SK-N-SH treated with all-trans-retinoic acid at 6 μM for 48 hours (cell line): Measurements from ENCODE around the gene NRIP1.

Source experiments
- ARNTL ChIP-seq: fragments of 450-650 bp; formaldehyde crosslinking; IDR thresholded peaks from 2 replicates; pipeline ENCODE4 v1.5.0; 2020; ENCODE audit warnings: low read depth, mild to moderate bottlenecking, moderate library complexity, borderline replicate concordance
- BACH2 ChIP-seq: fragments of 250-450 bp; sonication (Bioruptor Pico); IDR thresholded peaks from 2 replicates; pipeline ENCODE4 v1.9.0; 2021; ENCODE audit warnings: mild to moderate bottlenecking, borderline replicate concordance
- CSDC2 ChIP-seq: fragments of 250-450 bp; sonication (Bioruptor Pico); IDR thresholded peaks from 2 replicates; pipeline ENCODE4 v1.5.0; 2020; ENCODE audit warnings: mild to moderate bottlenecking, moderate library complexity
- GLIS3 ChIP-seq: fragments of 250-450 bp; sonication (Bioruptor Pico); IDR thresholded peaks from 2 replicates; pipeline ENCODE4 v1.5.0; 2020; ENCODE audit warnings: mild to moderate bottlenecking, moderate library complexity
- ISL1 ChIP-seq: fragments of 250-450 bp; sonication (Bioruptor Pico); IDR thresholded peaks from 2 replicates; pipeline ENCODE4 v2.1.2; 2022; ENCODE audit warnings: mild to moderate bottlenecking, moderate library complexity
- OSR1 ChIP-seq: fragments of 250-450 bp; sonication (Bioruptor Pico); IDR thresholded peaks from 2 replicates; pipeline ENCODE4 v1.8.0; 2022; ENCODE audit warnings: moderate library complexity, mild to moderate bottlenecking, inconsistent platforms
- ZFP3 ChIP-seq: fragments of 250-450 bp; sonication (Bioruptor Pico); IDR thresholded peaks from 2 replicates; pipeline ENCODE4 v1.5.0; 2020; ENCODE audit warnings: mild to moderate bottlenecking, moderate library complexity
- ZFP30 ChIP-seq: fragments of 450-650 bp; formaldehyde crosslinking; IDR thresholded peaks from 2 replicates; pipeline ENCODE4 v1.5.0; 2022; ENCODE audit warnings: mild to moderate bottlenecking, moderate library complexity
- ZNF8 ChIP-seq: fragments of 450-650 bp; formaldehyde crosslinking; IDR thresholded peaks from 2 replicates; pipeline ENCODE4 v1.5.0; 2020; ENCODE audit warnings: mild to moderate bottlenecking, moderate library complexity
- TF ChIP-seq, protein P1 (sequence below): fragments of 250-450 bp; sonication (Bioruptor Pico); IDR thresholded peaks from 2 replicates; pipeline ENCODE4 v1.8.0; 2020; ENCODE audit warnings: mild to moderate bottlenecking, moderate library complexity, borderline replicate concordance
- TF ChIP-seq, protein P2 (sequence below): fragments of 250-450 bp; sonication (Bioruptor Pico); IDR thresholded peaks from 2 replicates; pipeline ENCODE4 v1.5.1; 2021; ENCODE audit warnings: mild to moderate bottlenecking, moderate library complexity

DNA sequence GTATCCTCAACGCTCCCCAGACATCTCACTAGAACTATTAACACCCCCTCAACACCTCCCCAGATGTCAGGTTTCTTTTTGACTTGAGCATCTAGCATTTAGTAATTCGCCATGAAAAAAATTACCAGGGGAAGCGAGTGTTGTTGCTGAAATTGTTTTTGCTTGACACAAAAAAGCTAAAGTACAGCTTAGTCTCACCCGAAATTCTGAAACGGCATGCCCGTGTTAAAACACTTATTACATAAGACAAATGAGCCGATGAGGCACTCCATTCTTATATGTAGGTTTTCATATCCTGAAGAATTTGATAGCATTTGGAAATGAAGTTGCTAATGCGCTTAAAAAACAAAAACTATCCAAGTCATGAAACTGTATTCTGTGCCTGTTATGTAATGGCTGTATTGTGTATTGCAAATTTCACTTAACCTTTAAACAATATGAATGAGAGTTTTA, 1.3 kb upstream of the NRIP1 start:
- no peak for TF ChIP-seq ZFP30 (CRISPR knock-in tag)
- TF ChIP-seq ISL1 (CRISPR knock-in tag) = no peak
- TF ChIP-seq ZNF8 = no peak
- no peak for TF ChIP-seq ARNTL (CRISPR knock-in tag)
- TF ChIP-seq, protein P1, sequence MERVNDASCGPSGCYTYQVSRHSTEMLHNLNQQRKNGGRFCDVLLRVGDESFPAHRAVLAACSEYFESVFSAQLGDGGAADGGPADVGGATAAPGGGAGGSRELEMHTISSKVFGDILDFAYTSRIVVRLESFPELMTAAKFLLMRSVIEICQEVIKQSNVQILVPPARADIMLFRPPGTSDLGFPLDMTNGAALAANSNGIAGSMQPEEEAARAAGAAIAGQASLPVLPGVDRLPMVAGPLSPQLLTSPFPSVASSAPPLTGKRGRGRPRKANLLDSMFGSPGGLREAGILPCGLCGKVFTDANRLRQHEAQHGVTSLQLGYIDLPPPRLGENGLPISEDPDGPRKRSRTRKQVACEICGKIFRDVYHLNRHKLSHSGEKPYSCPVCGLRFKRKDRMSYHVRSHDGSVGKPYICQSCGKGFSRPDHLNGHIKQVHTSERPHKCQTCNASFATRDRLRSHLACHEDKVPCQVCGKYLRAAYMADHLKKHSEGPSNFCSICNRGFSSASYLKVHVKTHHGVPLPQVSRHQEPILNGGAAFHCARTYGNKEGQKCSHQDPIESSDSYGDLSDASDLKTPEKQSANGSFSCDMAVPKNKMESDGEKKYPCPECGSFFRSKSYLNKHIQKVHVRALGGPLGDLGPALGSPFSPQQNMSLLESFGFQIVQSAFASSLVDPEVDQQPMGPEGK (CRISPR knock-in tag) = no peak
- TF ChIP-seq, protein P2, sequence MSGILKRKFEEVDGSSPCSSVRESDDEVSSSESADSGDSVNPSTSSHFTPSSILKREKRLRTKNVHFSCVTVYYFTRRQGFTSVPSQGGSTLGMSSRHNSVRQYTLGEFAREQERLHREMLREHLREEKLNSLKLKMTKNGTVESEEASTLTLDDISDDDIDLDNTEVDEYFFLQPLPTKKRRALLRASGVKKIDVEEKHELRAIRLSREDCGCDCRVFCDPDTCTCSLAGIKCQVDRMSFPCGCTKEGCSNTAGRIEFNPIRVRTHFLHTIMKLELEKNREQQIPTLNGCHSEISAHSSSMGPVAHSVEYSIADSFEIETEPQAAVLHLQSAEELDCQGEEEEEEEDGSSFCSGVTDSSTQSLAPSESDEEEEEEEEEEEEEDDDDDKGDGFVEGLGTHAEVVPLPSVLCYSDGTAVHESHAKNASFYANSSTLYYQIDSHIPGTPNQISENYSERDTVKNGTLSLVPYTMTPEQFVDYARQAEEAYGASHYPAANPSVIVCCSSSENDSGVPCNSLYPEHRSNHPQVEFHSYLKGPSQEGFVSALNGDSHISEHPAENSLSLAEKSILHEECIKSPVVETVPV = no peak
- no peak for TF ChIP-seq ZFP3 (CRISPR knock-in tag)
- TF ChIP-seq CSDC2 (CRISPR knock-in tag) = no peak
- TF ChIP-seq BACH2 (CRISPR knock-in tag) = no peak
- TF ChIP-seq OSR1 = no peak
- TF ChIP-seq GLIS3 (CRISPR knock-in tag) = no peak
